Measurements from ENCODE around the gene AFMID.

- no peak for TF ChIP-seq CTCF (conservative IDR thresholded peaks at IDR 0.05; ENCODE audit: low read length)
- TF ChIP-seq EZH2phosphoT487 (IDR thresholded peaks at IDR 0.05; ENCODE audit: borderline replicate concordance) = no peak
Observed at GRCh38 chr17:78180083-78180482, 7.1 kb upstream of the AFMID start.
